HFF-Myc (cell line): ENCODE measurements around the gene SLC16A11.

ENCODE experiments used
- DNase-seq: peaks from one replicate; pipeline ENCODE4 v3.0.0-alpha.2; 2011; ENCODE audit warnings: low read depth; ENCODE audit errors: extremely low read depth
- H3K4me3 ChIP-seq: replicated peaks from 2 replicates; pipeline ENCODE4 v1.5.1; 2011; ENCODE audit warnings: low read depth, mild to moderate bottlenecking, control low read depth, low read length
- TF ChIP-seq, protein P1 (sequence below): IDR thresholded peaks from 2 replicates; pipeline ENCODE4 v1.5.1; 2012; ENCODE audit warnings: mild to moderate bottlenecking, low read depth, low read length, control low read depth; ENCODE audit errors: missing control alignments

SLC16A11 gene

GRCh38 chr17:7034955-7035590 lies 8.8 kb downstream of the SLC16A11 start:
- peak overlapping the region; percentile 69 for H3K4me3 ChIP-seq
- DNase-seq, result no peak
- TF ChIP-seq, protein P1, sequence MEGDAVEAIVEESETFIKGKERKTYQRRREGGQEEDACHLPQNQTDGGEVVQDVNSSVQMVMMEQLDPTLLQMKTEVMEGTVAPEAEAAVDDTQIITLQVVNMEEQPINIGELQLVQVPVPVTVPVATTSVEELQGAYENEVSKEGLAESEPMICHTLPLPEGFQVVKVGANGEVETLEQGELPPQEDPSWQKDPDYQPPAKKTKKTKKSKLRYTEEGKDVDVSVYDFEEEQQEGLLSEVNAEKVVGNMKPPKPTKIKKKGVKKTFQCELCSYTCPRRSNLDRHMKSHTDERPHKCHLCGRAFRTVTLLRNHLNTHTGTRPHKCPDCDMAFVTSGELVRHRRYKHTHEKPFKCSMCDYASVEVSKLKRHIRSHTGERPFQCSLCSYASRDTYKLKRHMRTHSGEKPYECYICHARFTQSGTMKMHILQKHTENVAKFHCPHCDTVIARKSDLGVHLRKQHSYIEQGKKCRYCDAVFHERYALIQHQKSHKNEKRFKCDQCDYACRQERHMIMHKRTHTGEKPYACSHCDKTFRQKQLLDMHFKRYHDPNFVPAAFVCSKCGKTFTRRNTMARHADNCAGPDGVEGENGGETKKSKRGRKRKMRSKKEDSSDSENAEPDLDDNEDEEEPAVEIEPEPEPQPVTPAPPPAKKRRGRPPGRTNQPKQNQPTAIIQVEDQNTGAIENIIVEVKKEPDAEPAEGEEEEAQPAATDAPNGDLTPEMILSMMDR, result no peak

DNA sequence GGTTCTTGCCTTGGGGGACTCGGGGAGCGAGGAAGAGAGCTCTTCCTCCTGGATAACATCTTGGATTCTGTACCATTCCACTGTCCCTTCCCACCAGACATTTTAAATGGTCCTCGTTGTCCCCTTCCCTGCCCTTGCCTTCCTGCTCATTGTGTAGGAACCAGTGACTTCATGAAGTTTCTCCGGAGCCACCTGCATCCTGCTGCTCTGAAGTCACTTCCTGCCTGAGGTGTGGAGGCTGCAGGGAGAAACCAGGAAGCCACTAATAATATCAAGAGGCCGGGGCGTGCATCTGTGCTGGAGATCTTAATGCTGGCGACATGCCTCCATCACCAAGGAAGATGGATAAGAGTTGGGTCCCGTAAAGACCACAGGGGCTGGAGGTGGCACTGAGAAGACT lies 14.2 kb downstream of the SLC16A11 start:
- TF ChIP-seq, protein P1, result no peak
- no peak for DNase-seq
- H3K4me3 ChIP-seq, result no peak overlapping the region

GRCh38 chr17:7029096-7029495 lies 14.8 kb downstream of the SLC16A11 start:
- TF ChIP-seq, protein P1, result no peak
- no peak for DNase-seq

GRCh38 chr17:7027335-7027734 lies 16.6 kb downstream of the SLC16A11 start:
- TF ChIP-seq, protein P1, result no peak
- no peak for DNase-seq
- H3K4me3 ChIP-seq, result no peak overlapping the region

More at GRCh38 chr17:7029096-7029495, 14.8 kb downstream of the SLC16A11 start:
- no peak overlapping the region for H3K4me3 ChIP-seq

GRCh38 chr17:7026471-7027115 lies 17.3 kb downstream of the SLC16A11 start:
- H3K4me3 ChIP-seq, result no peak overlapping the region
- DNase-seq, result no peak
- TF ChIP-seq, protein P1, result no peak

DNA sequence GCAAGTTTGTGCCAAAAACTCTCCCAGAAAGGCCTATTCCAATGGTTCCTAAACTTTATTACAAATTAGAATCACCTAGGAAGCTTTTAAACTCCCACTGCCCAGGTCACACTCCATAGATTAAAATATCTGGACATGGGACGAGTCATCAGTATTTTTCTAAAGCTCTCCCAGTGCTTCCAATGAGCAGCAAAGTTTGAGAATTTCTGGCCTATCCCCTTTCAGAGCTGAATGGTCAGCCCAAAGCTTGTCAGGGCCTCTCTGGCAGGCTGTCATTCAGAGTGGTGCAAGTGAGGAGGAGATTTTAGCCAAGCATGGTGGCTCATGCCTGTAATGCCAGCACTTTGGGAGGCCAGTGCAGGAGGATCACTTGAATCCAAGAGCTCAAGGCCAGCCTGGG lies 18.6 kb downstream of the SLC16A11 start:
- no peak for DNase-seq
- H3K4me3 ChIP-seq, result no peak overlapping the region
- TF ChIP-seq, protein P1, result no peak
